HTERT RPE-1 (cell line): Measurements from ENCODE around the gene EIF4ENIF1.
"Not testable (repeated sequence)": the region's sequence is repeated elsewhere in the genome, so short reads cannot be mapped to it uniquely, and the experiment has no call there.

Source experiments
- in situ Hi-C: fragments of 300-500 bp; cut with MboI; formaldehyde crosslinking; loops from 4 replicates; pipeline ENCODE4 v1.14.3; 2020; ENCODE audit warnings: low sequenced_read_pairs

Gene EIF4ENIF1

GRCh38 chr22:31446208-31446607 lies 43.4 kb downstream of the EIF4ENIF1 start:
- in situ Hi-C loops, result no loop called here

GRCh38 chr22:31445642-31446041 lies 44.0 kb downstream of the EIF4ENIF1 start:
- in situ Hi-C loops, result no loop called here

- in situ Hi-C loops, result no loop called here
Measured at GRCh38 chr22:31443516-31443915, 46.1 kb downstream of the EIF4ENIF1 start.

GRCh38 chr22:31442768-31443489 lies 46.7 kb downstream of the EIF4ENIF1 start:
- in situ Hi-C loops, result no loop called here

- in situ Hi-C loops, result no loop called here
Measured at GRCh38 chr22:31441652-31442051, 48.0 kb downstream of the EIF4ENIF1 start.

- in situ Hi-C loops, result no loop called here
Measured at GRCh38 chr22:31440681-31441080, 49.0 kb downstream of the EIF4ENIF1 start.

GRCh38 chr22:31439808-31440207 lies 49.8 kb downstream of the EIF4ENIF1 start:
- in situ Hi-C loops, result no loop called here

- in situ Hi-C loops, result no loop called here
Measured at GRCh38 chr22:31436132-31436531, 53.5 kb downstream of the EIF4ENIF1 start.

- in situ Hi-C loops, result no loop called here
Measured at GRCh38 chr22:31431950-31432349, 57.7 kb downstream of the EIF4ENIF1 start.

GRCh38 chr22:31425331-31426050 lies 64.2 kb downstream of the EIF4ENIF1 start:
- in situ Hi-C loops, result no loop called here

- in situ Hi-C loops, result not testable (repeated sequence)
Measured at GRCh38 chr22:31402350-31402749, 87.3 kb downstream of the EIF4ENIF1 start.

- in situ Hi-C loops, result no loop called here
Measured at GRCh38 chr22:31400023-31400397, 89.6 kb downstream of the EIF4ENIF1 start.

GRCh38 chr22:31399211-31400022 lies 90.2 kb downstream of the EIF4ENIF1 start, which contains the start of gene DRG1:
TSS of gene DRG1 (plus strand) at chr22:31399604. CDS start at chr22:31399684, 80 bp downstream.
- in situ Hi-C loops, result no loop called here

GRCh38 chr22:31398231-31398630 lies 91.4 kb downstream of the EIF4ENIF1 start:
- in situ Hi-C loops, result no loop called here

- in situ Hi-C loops, result no loop called here
Measured at GRCh38 chr22:31394326-31394725, 95.3 kb downstream of the EIF4ENIF1 start.

GRCh38 chr22:31393893-31394292 lies 95.7 kb downstream of the EIF4ENIF1 start:
- in situ Hi-C loops, result no loop called here
